NCI-H1092 treated with DMSO at 0.1 percent for 48 hours (cell line): ENCODE data around the gene GLRA3.
"Not testable (repeated sequence)": the region's sequence is repeated elsewhere in the genome, so short reads cannot be mapped to it uniquely, and the experiment has no call there.

ENCODE experiments used
- DNase-seq: peaks from one replicate; lab custom pipeline; 2025; lab: John Stamatoyannopoulos, UW

Gene GLRA3

DNA sequence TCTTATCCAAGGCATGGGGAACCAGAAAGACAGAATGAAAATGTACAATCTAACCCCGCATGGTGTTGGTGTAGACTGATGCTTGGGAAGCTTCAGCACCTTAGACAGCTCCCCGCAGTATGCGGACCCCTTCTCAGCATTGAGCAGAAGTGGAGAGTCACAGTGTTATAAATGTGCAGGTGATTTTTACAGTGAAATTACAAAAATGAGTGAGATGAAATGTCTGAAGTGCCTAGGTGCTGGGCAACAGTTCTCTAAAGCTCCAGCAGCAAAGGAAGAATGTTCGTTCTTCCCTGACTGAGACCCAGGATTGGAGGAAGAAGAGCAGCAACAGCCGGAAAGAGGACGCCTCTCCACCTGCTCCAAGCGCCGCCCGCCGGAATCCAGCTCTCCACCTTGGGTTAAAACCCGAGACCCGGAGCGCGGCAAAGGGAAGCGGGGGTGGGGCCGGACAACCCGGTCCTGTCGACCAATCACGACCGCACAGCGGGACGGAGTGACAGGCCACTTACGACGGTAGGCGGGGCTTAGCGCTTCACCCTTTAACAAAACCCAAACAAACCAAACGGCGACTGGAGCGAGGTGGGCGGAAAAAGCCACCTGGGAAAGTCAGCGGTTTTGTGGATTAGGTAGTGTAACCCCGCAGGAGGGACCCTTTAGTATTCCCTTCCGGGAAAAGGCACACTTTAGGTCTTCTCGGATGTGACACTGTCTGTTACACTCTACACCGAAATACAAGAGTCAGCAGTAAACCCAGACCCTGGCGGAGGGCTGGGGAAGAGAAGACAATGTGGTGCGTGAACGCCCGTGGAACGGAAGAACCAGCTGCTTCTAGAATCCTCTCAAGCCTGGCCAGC, at the start of gene GLRA3:
TSS of gene GLRA3 (minus strand) at position 403 of the 857 bp plus-strand sequence. CDS start 436 bp downstream, outside the sequence.
- DNase-seq, result peak; percentile 96

- DNase-seq, result no peak
Observed at GRCh38 chr4:174874898-174875297, 45.9 kb upstream of the GLRA3 start.

DNA sequence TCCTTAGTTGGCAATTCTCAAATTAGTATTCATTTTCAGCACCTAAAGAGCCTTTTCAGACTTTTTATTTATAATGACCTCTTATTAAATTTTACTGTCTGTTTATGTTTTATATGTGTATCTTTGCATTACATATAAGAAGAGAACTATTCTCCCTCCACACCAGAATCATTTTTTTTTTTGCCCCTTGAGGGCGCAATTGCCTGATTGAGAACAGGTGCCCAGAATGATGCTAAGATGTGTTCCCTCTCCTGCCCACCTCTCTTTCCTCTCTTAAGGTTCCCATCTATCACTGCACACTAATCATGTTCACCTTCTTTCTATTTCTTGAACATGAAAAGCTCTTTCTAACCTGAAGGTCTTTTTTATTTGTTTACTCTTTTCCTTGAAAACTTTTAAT, 44.9 kb upstream of the GLRA3 start:
- DNase-seq, result peak; percentile 67

DNA sequence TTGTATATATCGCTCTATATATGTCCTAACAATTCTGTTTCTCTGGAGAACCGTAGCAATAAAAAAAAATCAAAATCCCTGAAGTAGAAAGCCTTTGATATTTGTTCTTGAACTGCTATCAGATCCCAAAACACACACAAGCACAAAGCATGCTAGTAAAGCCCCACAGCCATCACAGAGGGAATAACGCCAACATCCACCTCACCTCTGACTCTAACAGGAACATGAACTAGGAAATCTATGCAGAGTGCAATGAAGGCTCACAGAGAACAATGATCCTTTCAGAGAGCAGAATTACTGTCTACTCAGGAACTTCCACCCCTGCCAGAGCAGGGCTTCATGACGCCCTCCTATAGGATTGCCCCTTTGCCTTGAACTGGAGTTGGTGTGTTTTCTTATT, 44.1 kb upstream of the GLRA3 start:
- not testable (repeated sequence) for DNase-seq

DNA sequence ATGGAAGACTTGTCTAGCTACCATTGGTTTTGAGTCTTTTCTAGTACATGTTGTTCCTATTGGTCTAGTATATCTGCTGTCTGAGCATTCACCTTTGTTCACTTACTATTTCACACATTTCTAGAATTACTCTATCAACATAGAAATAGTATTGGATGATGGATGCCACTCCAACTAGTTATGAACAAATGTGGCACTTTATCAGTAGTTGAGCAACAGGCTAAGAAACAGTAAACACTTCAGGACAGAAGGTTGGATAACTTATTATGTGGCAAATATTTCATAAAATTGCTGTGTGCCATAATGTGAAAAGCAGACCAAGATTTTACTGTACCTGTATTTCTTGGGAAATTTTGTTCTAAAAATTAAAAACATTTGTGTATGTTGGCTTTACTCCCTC, 42.4 kb upstream of the GLRA3 start:
- DNase-seq, result no peak

DNA sequence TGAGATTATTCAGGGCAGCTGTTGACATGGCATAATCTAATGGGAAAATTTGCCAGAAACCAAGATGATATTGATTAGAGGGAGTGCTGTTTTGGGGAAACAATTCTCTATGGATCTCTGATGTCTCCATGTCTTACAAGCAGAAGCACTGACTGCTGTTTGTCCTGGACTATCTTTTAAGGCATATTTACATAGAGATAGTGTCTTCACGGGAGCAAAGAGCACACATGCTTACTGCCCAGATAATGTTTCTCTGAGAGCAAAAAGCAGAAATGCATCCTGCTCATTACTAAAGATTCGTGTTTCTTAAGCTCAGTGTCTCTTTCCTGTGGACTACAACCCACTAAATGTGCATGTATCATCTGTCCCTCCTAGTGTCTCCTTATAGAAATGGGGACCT, 41.3 kb upstream of the GLRA3 start:
- DNase-seq, result no peak

DNA sequence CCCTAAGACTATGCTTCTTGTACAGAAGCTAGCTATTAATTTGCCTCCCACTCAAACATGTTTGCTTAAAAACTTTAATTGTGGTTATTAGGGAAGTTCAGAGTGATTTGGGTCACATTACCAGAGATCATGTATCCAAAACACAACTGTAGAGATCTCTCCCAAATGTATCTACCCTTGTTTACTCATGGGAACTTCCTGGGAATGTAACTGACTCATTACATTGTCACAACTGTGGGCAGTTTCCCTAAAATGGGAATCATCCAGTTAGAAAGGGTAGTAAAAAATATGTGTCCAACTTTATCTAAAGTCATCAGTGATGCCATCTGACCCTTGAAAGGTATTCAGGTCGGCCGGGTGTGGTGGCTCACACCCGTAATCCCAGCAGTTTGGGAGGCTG, 40.3 kb upstream of the GLRA3 start:
- DNase-seq, result no peak

GRCh38 chr4:174867903-174868302, 38.9 kb upstream of the GLRA3 start:
- no peak for DNase-seq

DNA sequence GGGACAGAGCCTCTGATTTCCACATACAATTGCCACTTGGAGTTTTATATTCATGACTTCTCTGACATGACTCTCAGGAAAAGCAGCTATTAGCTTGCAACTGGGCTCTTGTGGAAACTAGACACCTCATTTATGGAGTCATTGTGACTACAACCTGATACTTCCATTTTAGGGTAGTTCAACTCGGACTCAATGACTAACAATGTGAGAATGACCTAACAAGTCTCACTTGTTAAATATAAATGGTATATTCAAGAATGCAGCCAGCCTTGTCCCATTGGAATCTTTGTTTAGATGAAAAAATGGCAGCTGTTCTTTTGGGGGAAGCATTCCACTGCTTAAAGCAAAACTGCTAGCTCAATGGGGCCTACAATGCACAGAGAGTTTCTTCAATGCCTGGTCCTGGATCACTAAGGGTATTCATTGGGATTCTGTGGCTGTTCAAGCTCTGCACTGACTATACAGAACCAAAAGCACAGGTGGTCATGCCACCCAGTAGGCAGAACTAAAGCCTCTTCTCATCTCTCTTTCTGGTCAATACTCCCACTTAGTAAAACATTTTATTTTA, 36.5 kb upstream of the GLRA3 start:
- DNase-seq, result no peak

DNA sequence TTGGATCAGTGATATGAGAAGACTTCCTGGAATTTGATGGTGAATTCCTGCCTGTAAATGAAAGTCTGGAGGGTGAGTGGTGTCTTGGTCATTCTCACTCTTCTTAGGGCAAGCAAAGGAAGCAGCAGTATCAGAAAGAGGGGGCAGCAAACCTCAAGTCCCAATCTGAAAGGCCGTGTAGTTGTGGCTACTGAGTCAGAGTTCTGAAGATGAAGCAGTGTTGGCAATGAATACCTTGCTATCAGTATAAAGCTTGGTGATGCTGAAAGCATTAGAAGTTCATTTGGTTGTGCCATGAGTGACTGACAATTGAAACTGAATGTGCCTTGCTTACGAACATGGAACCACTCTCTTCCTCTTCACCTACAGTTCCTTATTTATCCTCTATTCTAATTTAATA, 35.0 kb upstream of the GLRA3 start:
- no peak for DNase-seq

- peak; percentile 67 for DNase-seq
Observed at GRCh38 chr4:174860588-174860987, 31.5 kb upstream of the GLRA3 start.

DNA sequence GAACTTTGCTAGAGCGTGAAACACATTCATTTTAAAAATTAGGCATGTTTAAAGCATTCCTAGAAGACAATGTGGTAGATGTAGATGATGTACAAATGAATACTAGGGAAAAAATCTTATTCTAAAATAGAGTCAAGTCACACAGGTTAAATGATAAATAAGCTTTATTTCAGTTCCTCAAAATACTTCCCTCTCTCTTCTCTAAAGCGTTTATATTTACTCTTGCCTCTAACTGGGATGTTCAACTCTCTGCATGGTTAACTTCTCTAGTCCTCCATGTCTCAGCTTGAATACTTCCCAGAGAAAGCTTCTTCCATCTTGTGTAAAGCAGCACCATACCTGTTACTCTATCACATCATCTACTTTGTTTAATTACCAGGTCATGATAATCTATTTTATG, 30.9 kb upstream of the GLRA3 start:
- no peak for DNase-seq

GRCh38 chr4:174856926-174857800, 28.1 kb upstream of the GLRA3 start:
- no peak for DNase-seq

DNA sequence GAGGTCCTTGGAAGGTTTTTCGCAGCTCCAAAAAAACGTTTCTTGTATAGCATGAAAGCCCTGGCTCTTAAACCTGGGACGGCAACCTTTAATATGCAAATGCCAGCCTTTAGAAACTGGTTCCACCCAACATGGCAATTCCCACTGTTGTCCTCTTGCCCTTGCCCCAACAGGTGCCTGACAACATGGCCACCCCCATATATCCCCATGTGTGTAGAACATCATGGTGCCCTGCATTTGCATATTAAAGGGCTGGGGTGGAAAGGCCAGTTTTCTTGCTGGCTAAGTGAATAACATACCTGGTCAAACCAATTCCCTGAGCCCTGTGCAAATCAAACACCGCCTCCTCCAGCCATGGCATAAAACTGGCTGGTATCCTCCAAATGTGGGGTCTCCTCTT, 26.0 kb upstream of the GLRA3 start:
- DNase-seq, result no peak

DNA sequence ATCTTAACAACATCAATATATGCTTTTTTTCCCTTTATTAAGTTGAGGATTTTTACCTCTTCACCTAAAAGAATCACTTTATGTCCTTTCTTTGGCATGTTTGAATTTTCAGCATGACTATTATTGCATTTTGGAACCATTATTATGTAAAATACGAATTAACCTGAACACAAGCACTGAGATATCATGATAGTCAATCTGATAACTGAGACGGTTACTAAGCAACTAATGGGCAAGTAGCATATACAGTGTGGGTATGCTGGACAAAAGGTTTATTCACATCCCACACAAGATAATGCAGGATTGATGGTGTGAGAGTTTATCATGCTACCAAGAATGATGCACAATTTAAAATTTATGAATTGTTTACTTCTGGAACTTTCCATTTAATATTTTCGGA, 24.6 kb upstream of the GLRA3 start:
- no peak for DNase-seq

DNA sequence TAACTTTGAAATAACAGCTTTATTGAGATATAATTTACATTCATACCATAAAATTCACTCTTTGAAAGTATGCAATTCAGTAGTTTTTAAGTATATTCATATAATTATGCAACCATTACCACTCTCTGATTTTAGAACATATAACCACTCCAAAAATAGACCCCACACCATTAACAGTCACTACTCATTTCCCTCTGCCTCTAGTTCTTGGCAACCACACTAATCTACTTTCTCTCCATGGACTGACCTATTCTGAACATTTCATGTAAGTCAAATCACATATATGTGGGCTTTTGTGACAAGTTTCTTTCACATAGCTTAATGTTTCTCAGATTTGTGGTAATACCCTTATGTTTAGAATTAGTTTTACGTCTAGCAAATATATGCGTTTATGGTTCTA, 19.5 kb upstream of the GLRA3 start:
- DNase-seq, result no peak

GRCh38 chr4:174847801-174848427, 18.9 kb upstream of the GLRA3 start:
- DNase-seq, result no peak

- DNase-seq, result no peak
Observed at GRCh38 chr4:174835536-174835935, 6.5 kb upstream of the GLRA3 start.

DNA sequence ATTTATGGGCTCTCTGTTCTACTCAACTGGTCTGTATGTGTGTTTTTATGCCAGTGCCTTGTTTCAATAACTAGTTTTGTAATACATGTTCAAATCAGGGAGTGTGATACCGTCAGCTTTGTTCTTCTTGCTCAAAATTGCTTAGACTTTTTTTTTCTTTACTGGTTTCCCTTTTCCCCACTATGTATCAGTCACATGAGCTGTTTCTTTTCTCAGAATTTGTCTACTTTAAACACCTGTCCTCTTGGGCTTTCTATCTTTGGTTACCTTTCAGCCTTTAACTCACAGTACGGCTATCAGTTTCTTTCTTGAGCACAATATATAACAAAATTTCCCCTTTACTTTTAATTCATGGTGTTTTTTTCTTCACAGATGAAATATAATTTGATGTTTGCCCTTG, 5.4 kb upstream of the GLRA3 start:
- no peak for DNase-seq

DNA sequence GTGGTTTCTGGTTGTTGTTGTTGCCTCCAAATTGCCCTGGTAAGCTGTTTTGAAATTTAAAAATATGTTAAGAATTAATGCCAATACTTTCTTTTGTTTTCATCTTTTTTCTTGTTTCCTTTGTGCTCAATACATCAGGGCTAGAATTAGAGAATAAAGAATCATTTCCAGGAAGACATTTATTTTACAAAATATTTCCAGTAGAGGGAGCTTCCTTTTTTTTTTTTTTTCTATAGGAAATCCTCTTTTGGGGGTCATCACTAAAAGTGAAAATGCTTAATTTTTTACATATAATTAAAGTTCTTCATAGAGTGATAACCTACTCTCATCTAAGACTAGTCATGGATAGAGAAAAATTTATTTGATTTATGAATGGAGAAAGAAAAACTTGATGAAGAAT, 2.4 kb downstream of the GLRA3 start:
- no peak for DNase-seq

- no peak for DNase-seq
Observed at GRCh38 chr4:174815282-174815681, 13.8 kb downstream of the GLRA3 start.

DNA sequence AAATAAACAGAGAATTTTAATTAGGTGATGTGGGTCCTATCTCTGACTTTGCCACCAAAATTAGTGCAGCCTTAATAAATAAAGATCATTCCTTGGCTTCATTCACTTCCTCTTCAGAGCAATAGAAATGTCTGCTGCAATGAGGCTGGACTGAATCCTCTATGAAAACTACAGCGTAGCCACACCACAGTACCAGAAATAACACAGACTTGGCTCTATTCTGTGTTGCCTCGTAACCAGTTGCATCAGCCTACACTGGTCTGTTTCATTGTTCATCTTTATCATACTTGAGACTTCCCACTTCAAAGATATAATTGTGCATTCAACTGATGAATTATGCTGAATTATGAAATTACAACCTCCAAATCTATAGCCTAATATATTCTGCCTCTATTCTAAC, 15.8 kb downstream of the GLRA3 start:
- DNase-seq, result no peak
